Measurements from ENCODE around the gene EDDM13.
A peak's percentile ranks its signal among the peaks of the same experiment; 100 is the strongest.
"Not testable (repeated sequence)": the region's sequence is repeated elsewhere in the genome, so short reads cannot be mapped to it uniquely, and the experiment has no call there.

EDDM13 gene

GRCh38 chr19:56317749-56318148 is 45.2 kb downstream of the EDDM13 start:
- H3K27ac ChIP-seq, result no peak overlapping the region
- DNase-seq (ENCODE audit: low read depth, low spot score), result no peak

- no peak for DNase-seq (ENCODE audit: low read depth, low spot score)
- H3K27ac ChIP-seq, result no peak overlapping the region
Observed at GRCh38 chr19:56319991-56320390, 47.4 kb downstream of the EDDM13 start.

DNA sequence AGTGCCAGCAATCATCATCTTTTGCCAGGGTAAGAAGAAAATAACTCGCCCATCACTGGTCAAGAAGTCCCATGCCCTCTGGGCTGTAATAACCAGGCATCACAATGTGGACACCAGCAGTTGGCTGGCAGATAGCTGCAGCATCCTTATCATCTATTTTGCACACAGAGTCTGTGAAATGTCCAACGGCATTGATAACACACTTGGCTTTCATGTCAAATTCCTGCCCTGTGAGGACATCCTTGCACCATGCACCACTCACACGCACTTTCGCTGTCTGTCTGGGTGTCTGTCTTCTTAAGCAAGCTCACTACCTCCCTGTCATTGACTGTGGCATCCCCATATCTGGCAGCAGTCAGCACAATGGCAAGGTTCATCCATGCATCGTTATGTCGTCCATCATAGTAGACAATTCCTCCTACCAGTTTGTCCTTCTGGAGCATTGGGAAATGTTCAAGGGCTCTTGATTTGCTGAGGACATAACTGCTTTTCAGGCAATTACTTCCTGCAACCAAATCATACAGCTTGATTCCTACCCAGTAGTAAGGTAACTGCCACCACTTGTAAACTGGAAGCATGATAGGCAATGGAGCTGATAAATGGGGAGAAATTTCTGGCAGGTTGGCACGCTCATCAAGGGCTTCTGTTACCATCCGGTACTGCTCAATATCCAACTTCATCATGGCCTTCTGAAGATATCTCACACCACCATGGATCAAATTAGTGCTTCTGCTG is 48.9 kb downstream of the EDDM13 start:
- no peak overlapping the region for H3K27ac ChIP-seq
- no peak for DNase-seq (ENCODE audit: low read depth, low spot score)

DNA sequence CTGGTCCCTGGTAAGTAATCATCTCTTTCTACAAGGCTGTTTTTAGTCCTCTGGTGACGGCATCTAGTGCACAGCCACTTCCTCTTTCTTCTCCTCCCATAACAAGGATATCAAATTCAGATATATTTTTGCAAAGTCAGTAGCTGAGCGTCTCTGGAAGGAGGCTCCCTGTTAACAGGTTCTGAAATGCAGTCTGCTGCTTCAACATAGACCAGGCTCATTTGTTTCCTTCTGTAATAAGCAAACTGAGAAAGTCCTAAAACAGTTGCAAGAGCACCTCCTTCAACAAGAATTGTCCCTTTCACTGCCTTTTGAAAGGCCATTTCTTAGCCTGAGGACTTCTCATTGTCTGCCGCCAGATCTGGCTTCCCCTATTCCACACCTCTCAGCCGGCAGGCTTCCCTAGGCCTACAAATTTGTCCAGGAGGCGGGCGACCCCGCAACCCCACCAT is 49.5 kb downstream of the EDDM13 start:
- no peak for DNase-seq (ENCODE audit: low read depth, low spot score)
- H3K27ac ChIP-seq, result no peak overlapping the region

- DNase-seq (ENCODE audit: low read depth, low spot score), result no peak
- H3K27ac ChIP-seq, result no peak overlapping the region
Observed at GRCh38 chr19:56324436-56324835, 51.9 kb downstream of the EDDM13 start.

DNA sequence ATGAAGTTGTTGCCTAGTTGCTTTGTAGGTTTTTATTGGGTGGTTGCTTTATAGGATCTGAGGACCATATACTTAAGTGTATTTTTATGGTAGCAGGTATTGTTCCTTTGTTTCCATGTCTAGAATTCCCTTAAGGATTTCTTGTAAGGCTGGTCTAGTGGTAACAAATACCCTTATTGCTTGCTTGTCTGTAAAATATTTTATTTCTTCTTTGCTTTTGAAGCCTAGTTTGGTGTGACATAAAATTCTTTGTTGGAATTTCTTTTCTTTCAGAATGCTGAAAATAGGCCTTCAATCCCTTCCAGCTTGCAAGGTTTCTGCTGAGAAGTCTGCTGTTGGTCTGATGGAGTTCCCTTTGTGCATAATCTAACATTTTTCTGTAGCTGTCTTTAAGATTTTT is 60.1 kb downstream of the EDDM13 start:
- no peak for DNase-seq (ENCODE audit: low read depth, low spot score)
- no peak overlapping the region for H3K27ac ChIP-seq

GRCh38 chr19:56333506-56333905 is 61.0 kb downstream of the EDDM13 start:
- no peak overlapping the region for H3K27ac ChIP-seq
- DNase-seq (ENCODE audit: low read depth, low spot score), result no peak

- not testable (repeated sequence) for H3K27ac ChIP-seq; DNase-seq (ENCODE audit: low read depth, low spot score)
Observed at GRCh38 chr19:56335371-56335770, 62.8 kb downstream of the EDDM13 start.

DNA sequence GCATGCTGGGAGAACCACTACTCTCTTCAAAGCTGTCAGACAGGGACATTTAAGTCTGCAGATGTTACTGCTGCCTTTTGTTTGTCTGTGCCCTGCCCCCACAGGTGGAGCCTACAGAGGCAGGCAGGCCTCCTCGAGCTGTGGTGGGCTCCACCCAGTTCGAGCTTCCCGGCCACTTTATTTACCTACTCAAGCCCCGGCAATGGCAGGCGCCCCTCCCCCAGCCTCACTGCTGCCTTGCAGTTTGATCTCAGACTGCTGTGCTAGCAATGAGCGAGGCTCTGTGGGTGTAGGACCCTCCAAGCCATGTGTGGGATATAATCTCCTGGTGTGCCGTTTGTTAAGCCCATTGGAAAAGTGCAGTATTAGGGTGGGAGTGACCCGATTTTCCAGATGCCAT is 64.5 kb downstream of the EDDM13 start:
- not testable (repeated sequence) for H3K27ac ChIP-seq; DNase-seq (ENCODE audit: low read depth, low spot score)

GRCh38 chr19:56339031-56339430 is 66.5 kb downstream of the EDDM13 start:
- not testable (repeated sequence) for DNase-seq (ENCODE audit: low read depth, low spot score); H3K27ac ChIP-seq

- DNase-seq (ENCODE audit: low read depth, low spot score), result no peak
- H3K27ac ChIP-seq, result no peak overlapping the region
Observed at GRCh38 chr19:56341948-56342347, 69.4 kb downstream of the EDDM13 start.

DNA sequence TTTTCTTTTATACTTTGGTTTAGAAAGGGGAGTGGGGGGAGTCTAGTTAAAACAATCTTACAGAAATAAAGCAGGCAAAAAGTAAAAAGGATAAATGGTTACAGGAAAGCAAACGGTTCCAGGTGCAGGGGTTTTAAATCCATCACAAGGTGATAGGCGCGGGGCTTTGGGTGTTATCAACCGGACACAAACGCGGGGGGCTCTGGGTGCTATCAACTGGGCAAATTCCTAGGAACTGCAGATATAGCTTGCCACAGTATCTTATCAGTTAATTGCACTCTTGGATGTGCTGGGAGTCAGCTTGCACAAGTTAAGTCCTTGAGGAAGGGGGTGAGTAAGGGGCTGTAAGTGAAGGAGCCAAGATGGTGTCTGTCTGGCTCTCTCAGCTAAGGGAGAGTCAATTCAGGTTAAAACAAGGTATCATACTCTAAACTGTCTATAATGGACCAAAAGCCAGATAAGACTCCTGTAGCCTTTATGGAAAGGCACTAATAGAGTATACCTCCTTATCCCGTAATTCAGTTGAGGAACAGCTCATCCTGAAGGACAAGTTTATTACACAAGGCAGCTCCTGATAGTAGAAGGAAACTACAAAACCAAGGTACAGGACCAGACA is 74.7 kb downstream of the EDDM13 start:
- DNase-seq (ENCODE audit: low read depth, low spot score), result no peak
- no peak overlapping the region for H3K27ac ChIP-seq

GRCh38 chr19:56348289-56348877 is 75.8 kb downstream of the EDDM13 start:
- DNase-seq (ENCODE audit: low read depth, low spot score), result no peak
- H3K27ac ChIP-seq, result no peak overlapping the region

GRCh38 chr19:56350416-56351045 is 78.0 kb downstream of the EDDM13 start:
- H3K27ac ChIP-seq, result no peak overlapping the region
- DNase-seq (ENCODE audit: low read depth, low spot score), result no peak

- H3K27ac ChIP-seq, result no peak overlapping the region
Observed at GRCh38 chr19:56351208-56351607, 78.7 kb downstream of the EDDM13 start.

GRCh38 chr19:56355517-56355916 is 83.0 kb downstream of the EDDM13 start:
- H3K27ac ChIP-seq, result no peak overlapping the region
- no peak for DNase-seq (ENCODE audit: low read depth, low spot score)

More at GRCh38 chr19:56351208-56351607, 78.7 kb downstream of the EDDM13 start:
- DNase-seq (ENCODE audit: low read depth, low spot score), result no peak

DNA sequence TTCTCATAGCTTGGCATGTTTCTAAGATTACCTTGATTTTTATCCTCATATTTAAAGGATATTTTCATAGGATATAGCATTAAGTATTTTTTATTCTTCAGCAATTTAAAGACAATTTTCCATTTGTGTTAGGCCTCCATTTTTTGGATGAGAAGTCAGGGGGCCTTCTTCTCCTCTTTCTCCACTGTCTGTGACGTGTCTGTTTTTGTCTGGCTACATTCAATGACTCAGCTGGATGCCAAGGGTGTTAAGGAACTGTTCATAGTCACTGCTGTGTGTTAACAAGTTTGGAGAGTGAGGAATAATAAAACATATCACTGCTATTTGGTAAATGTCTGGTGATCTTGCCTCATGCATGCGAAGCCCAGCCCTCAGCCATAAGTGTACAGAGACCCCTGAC is 84.4 kb downstream of the EDDM13 start:
- peak; percentile 16 for DNase-seq (ENCODE audit: low read depth, low spot score)
- H3K27ac ChIP-seq, result no peak overlapping the region
